Muscle of arm (tissue), 12 donors: ENCODE data around the gene HPD. TPM values are rescaled to one million over a fixed set of nuclear protein-coding genes. Genes with fewer than 3 reads are reported as not detected.
"Not testable (repeated sequence)": the region's sequence is repeated elsewhere in the genome, so short reads cannot be mapped to it uniquely, and the experiment has no call there.

Experiments
- DNase-seq: peaks from one replicate; pipeline ENCODE4 v3.0.0-alpha.2; 2013
- polyA plus RNA-seq, 12 donors: library from polyadenylated mRNA; unstranded; fragments of 120-200 nt; gene quantifications; one replicate each; pipeline ENCODE4 v1.2.1, GENCODE V29; 2013; ENCODE audit not compliant: insufficient read length in 12 of 12

The HPD gene
- polyA plus RNA-seq, 12 donors = 0.13 to 0.67 (median 0.22) TPM; not detected in 7

DNA sequence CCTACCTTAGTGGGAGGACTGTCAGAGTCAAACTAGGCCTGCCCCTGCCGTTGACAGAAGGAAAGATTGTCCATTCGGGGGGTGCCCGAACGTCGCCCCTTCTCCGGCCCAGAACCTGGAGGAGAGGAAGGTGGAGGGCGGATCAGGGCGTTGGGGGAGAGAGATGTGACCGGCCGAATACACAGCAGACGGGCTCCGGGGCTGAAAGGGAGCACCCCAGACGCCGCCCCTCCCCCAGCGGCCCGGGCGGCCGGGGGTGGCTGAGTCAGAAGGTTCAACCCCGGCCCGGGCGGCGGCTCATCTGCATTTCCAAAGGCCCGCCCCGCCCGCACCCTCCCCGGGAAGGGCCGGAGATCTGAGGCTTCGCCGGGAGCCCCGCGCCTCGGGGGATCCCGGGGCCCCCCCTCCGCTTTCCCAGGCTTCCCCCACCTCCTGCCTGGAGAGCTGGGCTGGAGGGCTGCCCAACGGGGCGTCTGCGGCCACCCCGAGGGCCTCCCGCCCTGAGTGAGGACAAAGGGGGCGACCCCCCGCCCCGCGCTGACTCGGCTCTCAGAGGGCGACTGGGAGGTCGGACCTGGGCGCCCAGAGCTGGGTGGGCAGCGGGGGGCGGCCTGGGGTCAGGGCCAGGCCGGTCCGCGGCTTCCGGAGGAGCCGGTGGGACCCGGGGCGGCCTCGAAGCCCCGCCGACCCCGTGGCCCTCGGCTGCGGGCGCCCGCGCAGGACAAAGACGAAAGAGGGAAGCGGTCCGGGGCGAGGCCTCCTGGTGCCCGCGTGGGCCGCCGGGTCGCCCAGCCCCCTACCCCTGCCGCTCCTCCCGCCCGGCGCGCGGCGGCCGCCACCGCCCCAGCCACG, 58.6 kb downstream of the HPD start:
- peak; percentile 73 for DNase-seq

DNA sequence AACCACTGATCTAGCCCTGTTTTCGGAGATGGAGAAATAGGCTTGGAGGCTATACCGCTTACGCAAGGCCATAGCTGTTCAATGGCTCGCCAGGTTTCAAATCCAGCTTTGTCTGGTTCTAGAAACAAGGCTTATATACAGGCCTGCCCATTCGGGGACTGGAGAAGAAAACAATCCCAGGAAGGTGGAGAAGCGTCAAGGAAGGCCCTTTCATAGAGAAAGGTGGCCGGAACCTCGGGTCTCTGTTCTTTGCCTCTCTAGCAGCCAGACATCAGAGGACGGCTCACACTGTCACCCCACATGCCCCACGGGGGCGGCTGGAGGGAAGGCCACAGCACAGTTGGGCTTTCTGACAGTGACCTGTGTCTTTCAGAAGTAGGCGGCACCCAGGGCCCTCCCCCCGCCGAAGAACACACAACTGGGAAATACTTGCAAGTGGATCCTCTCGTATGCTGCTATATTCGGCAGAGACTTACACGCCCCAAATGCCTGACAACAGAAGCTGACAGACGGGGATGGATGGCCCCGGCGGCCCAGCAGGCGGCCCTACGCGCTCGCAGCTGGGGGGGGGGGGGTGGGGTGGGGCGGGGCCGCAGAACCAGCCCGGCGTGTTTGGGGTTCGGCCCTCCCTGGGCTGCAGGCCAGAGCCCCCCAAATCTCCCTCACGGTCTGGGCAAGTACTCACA, 59.4 kb downstream of the HPD start:
- DNase-seq = no peak

GRCh38 chr12:121798787-121799155, 59.9 kb downstream of the HPD start:
- DNase-seq = no peak

- no peak for DNase-seq
These were observed 60.5 kb downstream of the HPD start for GRCh38 chr12:121797937-121798786.

- DNase-seq = no peak
These were observed 61.6 kb downstream of the HPD start for GRCh38 chr12:121796855-121797751.

DNA sequence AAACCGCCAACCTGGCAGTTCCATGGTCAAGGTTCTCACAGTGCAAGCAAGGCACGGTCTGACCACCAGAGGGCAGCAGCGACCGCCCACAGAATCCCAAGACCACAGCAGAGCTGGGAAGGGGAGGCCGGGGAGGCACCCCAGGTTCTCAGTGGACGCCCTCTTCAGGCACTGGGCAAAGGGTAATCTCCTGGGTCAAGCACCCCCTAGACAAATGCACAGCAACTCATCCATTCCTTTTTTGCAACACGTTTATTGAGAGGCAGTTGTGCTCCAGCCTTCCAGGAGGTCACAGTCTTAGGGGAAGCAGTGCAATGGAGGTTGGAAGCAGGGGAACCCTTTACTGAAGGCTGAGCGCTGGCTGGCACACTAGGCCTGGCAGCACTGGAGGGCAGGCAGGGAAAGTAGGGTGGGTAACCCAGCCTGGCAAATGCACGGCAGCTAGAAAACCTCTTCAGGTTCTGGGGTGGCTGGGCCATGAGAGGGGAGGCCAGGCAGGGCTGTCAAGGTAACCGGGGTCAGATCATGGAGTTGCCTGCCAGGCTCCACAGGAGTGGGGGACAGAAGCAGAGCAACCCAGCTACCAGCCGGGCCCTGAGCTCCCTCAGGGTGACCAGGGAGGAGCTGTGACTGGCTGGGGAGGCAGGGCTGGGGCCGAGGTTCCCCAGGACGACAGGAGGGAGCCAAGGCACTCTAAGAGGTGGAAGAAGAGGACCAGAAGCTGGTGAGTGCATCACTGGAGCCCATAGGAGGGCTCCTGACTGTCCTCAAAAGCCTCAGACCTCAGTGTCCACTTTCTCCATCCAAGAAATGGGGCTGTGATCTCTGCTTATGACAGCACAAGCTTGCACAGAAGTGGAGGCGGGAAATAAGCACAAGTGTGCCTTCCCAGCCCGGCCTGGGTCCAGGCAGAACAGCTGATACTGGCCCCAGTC, 63.4 kb downstream of the HPD start:
- DNase-seq = peak; percentile 95

GRCh38 chr12:121794534-121795033, 64.1 kb downstream of the HPD start:
- DNase-seq = no peak

- DNase-seq = peak; percentile 91
These were observed 64.7 kb downstream of the HPD start for GRCh38 chr12:121793838-121794533.

DNA sequence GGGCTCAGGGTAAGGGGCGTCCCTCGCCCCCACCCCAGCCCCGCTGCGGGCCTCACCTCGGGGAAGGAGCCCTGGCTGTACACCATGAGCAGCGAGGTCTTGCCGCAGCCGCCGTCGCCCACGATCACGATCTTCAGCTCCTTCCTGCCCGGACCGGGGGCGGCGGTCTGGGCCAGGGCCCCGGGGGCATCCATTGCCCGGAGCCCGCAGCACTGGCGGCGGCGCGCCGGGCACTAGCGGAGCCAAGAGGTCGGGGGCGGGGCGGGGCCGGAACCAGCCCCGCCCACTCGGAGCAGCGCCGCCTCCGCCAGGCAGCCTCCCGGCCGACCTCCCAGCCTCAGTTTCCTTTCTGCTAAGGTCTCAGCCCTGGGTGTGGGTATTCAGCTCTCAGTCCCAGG, 65.2 kb downstream of the HPD start, which contains the start of gene RHOF:
RHOF (minus strand) TSS at position 249 of the 398 bp plus-strand sequence; CDS start at position 194, 55 bp downstream.
- DNase-seq = no peak

GRCh38 chr12:121792607-121793439, 65.8 kb downstream of the HPD start:
- DNase-seq = no peak

GRCh38 chr12:121791671-121792551, 66.7 kb downstream of the HPD start:
- DNase-seq = no peak

DNA sequence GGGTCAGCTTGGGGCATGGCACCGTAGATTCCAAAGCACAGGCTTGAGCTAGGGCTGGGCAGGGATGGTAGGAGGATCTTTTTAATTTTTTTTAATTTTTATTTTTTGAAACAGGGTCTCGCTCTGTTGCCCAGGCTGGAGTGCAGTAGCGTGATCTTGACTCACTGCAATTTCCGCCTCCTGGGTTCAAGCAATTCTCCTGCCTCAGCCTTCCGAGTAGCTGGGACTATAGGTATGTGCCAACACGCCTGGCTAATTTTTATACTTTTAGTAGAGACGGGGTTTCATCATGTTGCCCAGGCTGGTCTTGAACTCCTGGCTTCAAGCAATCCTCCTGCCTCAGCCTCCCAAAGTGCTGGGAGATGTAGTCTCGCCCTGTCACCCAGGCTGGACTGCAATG, 67.9 kb downstream of the HPD start:
- DNase-seq = not testable (repeated sequence)

DNA sequence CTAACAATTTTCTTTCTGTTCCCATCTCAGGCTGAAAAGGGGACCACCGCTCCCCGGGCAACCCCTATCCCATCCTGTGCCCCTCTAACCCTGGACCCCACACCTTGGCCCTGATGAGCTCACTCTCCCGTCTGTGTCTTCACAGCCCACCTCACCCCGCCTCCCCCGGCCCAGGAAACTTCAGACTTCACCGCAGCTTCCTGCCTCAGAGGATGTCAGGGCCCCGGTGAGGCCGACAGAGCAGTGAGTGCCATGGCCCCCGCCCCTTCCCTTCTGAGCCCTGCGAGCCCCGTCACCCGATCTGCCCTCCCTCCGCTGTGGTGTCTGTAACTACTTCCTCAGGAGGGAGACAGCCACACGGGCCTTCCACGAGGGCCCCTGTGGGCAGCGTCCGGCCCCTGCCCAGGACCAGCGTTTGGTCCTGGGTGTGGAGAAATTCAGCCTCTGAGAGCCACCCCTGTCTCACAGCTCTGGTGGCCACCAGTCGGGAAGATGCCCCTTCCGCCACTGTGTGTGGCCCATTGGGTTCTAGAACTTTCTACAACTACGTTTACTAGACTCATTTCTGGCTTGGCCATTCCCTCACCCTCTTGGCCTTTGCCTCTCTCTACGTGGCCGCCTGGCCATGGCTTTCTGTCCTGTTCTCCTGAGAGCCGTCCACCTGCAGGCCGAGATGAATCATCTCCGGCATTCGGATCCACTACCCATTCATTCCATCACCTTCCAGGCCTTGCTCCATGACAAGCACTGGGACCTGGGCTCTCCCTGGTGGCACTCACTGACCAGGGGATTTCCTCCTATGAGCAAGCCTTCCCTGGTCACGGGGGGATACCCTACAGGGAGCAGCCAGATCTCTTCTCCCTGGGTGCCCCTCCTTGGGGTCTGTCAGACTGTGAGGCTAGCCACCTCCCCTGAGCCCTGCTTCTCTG, 68.6 kb downstream of the HPD start:
- DNase-seq = no peak
